GM23248 (cell line): ENCODE measurements around the gene CNTLN. TPM values are rescaled to one million over a fixed set of nuclear protein-coding genes. Genes with fewer than 3 reads are reported as not detected.

ENCODE experiments used
- DNase-seq: peaks from one replicate; pipeline ENCODE4 v3.0.0-alpha.2; 2015
- H2AFZ ChIP-seq: fragments of 200-600 bp; sonication (generic); 2 replicates; pipeline ENCODE4 v1.6.1; 2016; ENCODE audit warnings: antibody characterized with exemption
- H3F3A ChIP-seq: fragments of 200-600 bp; sonication (generic); 2 replicates; pipeline ENCODE4 v1.6.1; 2016; ENCODE audit warnings: mild to moderate bottlenecking, antibody characterized with exemption, mixed run types; ENCODE audit not compliant: insufficient read depth
- H3K27ac ChIP-seq: fragments of 200-600 bp; sonication (generic); 2 replicates; pipeline ENCODE4 v1.5.1; 2016; ENCODE audit warnings: mild to moderate bottlenecking
- H3K27me3 ChIP-seq: fragments of 200-600 bp; sonication (generic); replicated peaks from 2 replicates; pipeline ENCODE4 v1.6.1; 2016; ENCODE audit warnings: mild to moderate bottlenecking; ENCODE audit not compliant: insufficient read depth
- H3K36me3 ChIP-seq: fragments of 200-600 bp; sonication (generic); 2 replicates; pipeline ENCODE4 v1.6.1; 2016; ENCODE audit warnings: low read depth, mild to moderate bottlenecking
- H3K4me1 ChIP-seq: fragments of 200-600 bp; sonication (generic); 2 replicates; pipeline ENCODE4 v1.6.1; 2016; ENCODE audit warnings: mild to moderate bottlenecking; ENCODE audit not compliant: insufficient read depth
- H3K4me2 ChIP-seq: fragments of 200-600 bp; sonication (generic); one replicate; pipeline ENCODE4 v1.6.1; 2016; ENCODE audit warnings: mild to moderate bottlenecking; ENCODE audit not compliant: unreplicated experiment
- H3K4me3 ChIP-seq: fragments of 200-600 bp; sonication (generic); 2 replicates; pipeline ENCODE4 v1.5.1; 2016; ENCODE audit warnings: mild to moderate bottlenecking
- H3K79me2 ChIP-seq: fragments of 200-600 bp; sonication (generic); 2 replicates; pipeline ENCODE4 v1.6.1; 2016; ENCODE audit warnings: mild to moderate bottlenecking; ENCODE audit not compliant: insufficient read depth
- H3K9ac ChIP-seq: fragments of 200-600 bp; sonication (generic); 2 replicates; pipeline ENCODE4 v1.6.1; 2016; ENCODE audit warnings: mild to moderate bottlenecking
- H3K9me2 ChIP-seq: fragments of 200-600 bp; sonication (generic); 2 replicates; pipeline ENCODE4 v1.6.1; 2016; ENCODE audit warnings: mixed run types, mild to moderate bottlenecking, moderate library complexity; ENCODE audit not compliant: insufficient read depth
- H3K9me3 ChIP-seq: fragments of 200-600 bp; sonication (generic); one replicate; pipeline ENCODE4 v1.6.1; 2017; ENCODE audit warnings: low read depth
- H4K20me1 ChIP-seq: fragments of 200-600 bp; sonication (generic); 2 replicates; pipeline ENCODE4 v1.6.0; 2016; ENCODE audit not compliant: insufficient read depth
- EZH2 ChIP-seq: fragments of 200-600 bp; sonication (generic); IDR thresholded peaks from 2 replicates; pipeline ENCODE4 v1.6.1; 2018; ENCODE audit warnings: antibody characterized with exemption, mild to moderate bottlenecking; ENCODE audit not compliant: insufficient read depth, poor library complexity, severe bottlenecking
- EZH2phosphoT487 ChIP-seq: fragments of 200-600 bp; sonication (generic); IDR thresholded peaks from 2 replicates; pipeline ENCODE4 v1.6.1; 2018; ENCODE audit warnings: antibody characterized with exemption, moderate library complexity, mild to moderate bottlenecking, low read depth; ENCODE audit not compliant: insufficient read depth
- WGBS, 2 experiments: methylation state at CpG; one replicate each; pipeline ENCODE4 v1.1.6; 2015 to 2017; ENCODE audit warnings: low lambda C conversion rate in 2 of 2, low coverage in 1 of 2; ENCODE audit errors: missing lambda C conversion rate in 2 of 2; 5-methylcytosine and 5-hydroxymethylcytosine counted together
- in situ Hi-C: fragments of 300-500 bp; cut with MboI; formaldehyde crosslinking; loops from 2 replicates; pipeline ENCODE4 v1.15.0; 2020
- polyA plus RNA-seq: library from polyadenylated mRNA; unstranded; fragments of >200 nt; fragmentation: Nextera tagmentation; extraction: Ambion mirVana; gene quantifications from 2 replicates; pipeline ENCODE4 v1.2.1, GENCODE V29; 2016
- total RNA-seq: library from RNA; depleted of rRNA; stranded (reverse); fragments of >200 nt; shearing (Covaris generic); gene quantifications from 2 replicates; pipeline ENCODE4 v1.2.3, GENCODE V29; 2014

The CNTLN gene
- total and polyA plus RNA-seq, 2 experiments from 2014 or later, result 4.8 to 7.2 TPM

DNA sequence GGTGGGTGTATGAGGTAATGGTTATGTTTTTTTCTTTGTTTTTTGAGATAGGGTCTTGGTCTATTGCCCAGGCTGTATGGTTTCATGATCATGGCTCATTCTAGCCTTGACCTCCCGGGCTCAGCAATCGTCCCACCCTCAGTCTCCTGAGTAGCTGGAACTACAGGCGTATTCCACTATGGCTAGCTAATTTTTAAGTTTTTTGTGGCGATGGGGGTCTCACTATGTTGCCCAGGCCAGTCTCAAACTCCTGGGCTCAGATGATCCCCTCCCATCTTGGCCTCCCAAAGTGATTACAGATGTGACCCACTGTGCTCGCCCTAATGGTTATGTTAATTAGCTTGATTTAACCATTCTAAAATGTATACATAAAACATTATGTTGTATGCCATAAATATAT, 5.6 kb downstream of the CNTLN start:
- Histone ChIP-seq H3K36me3 (no peaks in the 10 kb centered on the region), H3K4me1 (0 out of 2 replicates have a peak, but pooled peaks cover 9% of the 10 kb centered on the region), H3K9ac (no peak overlapping the region), H2AFZ (no peak overlapping the region), H3K4me2 (no peak overlapping the region), H3K79me2 (peaks cover 80% of the 10 kb centered on the region), H3K9me3 (no peaks in the 10 kb centered on the region), H3F3A (peaks cover 7% of the 10 kb centered on the region; the same call in 1 of the 2 replicates), H3K4me3 (no peak overlapping the region), H3K27ac (no peak overlapping the region), H3K9me2 (no peaks in the 10 kb centered on the region), H3K27me3 (no peaks in the 10 kb centered on the region), H4K20me1 (no peaks in the 10 kb centered on the region)
- TF ChIP-seq EZH2phosphoT487 (no peak), EZH2 (no peak)
- in situ Hi-C loops, result no loop called here
- 96 to 97% methylated on average over 5 of the region's 5 CpGs for WGBS, 2 experiments
- no peak for DNase-seq

- DNase-seq, result no peak
- Histone ChIP-seq H3K4me1 (no peaks in the 10 kb centered on the region), H4K20me1 (no peaks in the 10 kb centered on the region; the same call in 1 of the 2 replicates), H3K27ac (no peak overlapping the region), H3K27me3 (no peaks in the 10 kb centered on the region), H3K9ac (no peak overlapping the region), H3K36me3 (0 out of 2 replicates have a peak, but pooled peaks cover 4% of the 10 kb centered on the region), H3K79me2 (peaks cover 50% of the 10 kb centered on the region), H3K9me3 (no peaks in the 10 kb centered on the region), H2AFZ (no peak overlapping the region), H3K9me2 (no peaks in the 10 kb centered on the region), H3F3A (no peaks in the 10 kb centered on the region), H3K4me3 (no peak overlapping the region), H3K4me2 (no peak overlapping the region)
- WGBS, 2 experiments, result 92 to 94% methylated on average over 3 of the region's 3 CpGs
- TF ChIP-seq EZH2phosphoT487 (no peak), EZH2 (no peak)
- in situ Hi-C loops, result no loop called here
Measured at GRCh38 chr9:17148324-17148723, 13.5 kb downstream of the CNTLN start.

GRCh38 chr9:17159469-17159868, 24.6 kb downstream of the CNTLN start:
- peaks cover 46% of the 10 kb centered on the region for H3K79me2 ChIP-seq
- in situ Hi-C loops, result no loop called here

DNA sequence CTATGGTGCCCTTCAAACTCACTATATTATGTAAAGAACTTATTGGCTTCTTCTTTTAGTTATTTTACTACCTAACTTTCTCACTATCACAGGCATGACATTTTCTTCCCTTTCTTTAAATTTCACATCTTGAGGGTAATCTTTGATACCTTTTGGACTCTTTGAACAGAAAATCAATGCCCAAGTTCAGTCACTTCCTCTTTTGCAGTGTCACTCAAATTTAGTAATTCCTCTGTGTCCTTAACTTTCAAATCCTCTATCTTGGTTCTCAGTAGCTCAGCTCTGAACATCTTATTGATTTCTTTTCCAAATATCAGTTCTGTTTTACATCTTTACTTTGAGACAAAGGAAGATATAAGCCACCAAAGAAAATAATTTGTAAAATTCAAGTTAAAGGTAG, 25.5 kb downstream of the CNTLN start:
- H3K4me3 ChIP-seq, result no peak overlapping the region
- H3K4me2 ChIP-seq, result no peak overlapping the region
- no peaks in the 10 kb centered on the region for H3F3A ChIP-seq
- H4K20me1 ChIP-seq, result no peaks in the 10 kb centered on the region
- H3K27me3 ChIP-seq, result no peaks in the 10 kb centered on the region
- H3K4me1 ChIP-seq, result no peaks in the 10 kb centered on the region
- no peak for DNase-seq
- in situ Hi-C loops, result no loop called here
- no peak overlapping the region for H3K9ac ChIP-seq
- TF ChIP-seq EZH2 (no peak), EZH2phosphoT487 (no peak)
- no peak overlapping the region for H2AFZ ChIP-seq
- H3K9me3 ChIP-seq, result no peaks in the 10 kb centered on the region
- no peaks in the 10 kb centered on the region for H3K36me3 ChIP-seq
- H3K79me2 ChIP-seq, result peaks cover 46% of the 10 kb centered on the region
- no peak overlapping the region for H3K27ac ChIP-seq
- H3K9me2 ChIP-seq, result no peaks in the 10 kb centered on the region

More at GRCh38 chr9:17159469-17159868, 24.6 kb downstream of the CNTLN start:
- Histone ChIP-seq H3K36me3 (no peaks in the 10 kb centered on the region), H3K27me3 (no peaks in the 10 kb centered on the region), H3K4me3 (no peak overlapping the region), H3K9me2 (no peaks in the 10 kb centered on the region), H3F3A (no peaks in the 10 kb centered on the region), H3K9ac (no peak overlapping the region), H3K4me2 (no peak overlapping the region), H3K4me1 (no peaks in the 10 kb centered on the region), H4K20me1 (no peaks in the 10 kb centered on the region), H2AFZ (no peak overlapping the region), H3K27ac (no peak overlapping the region), H3K9me3 (no peaks in the 10 kb centered on the region)
- no peak for TF ChIP-seq EZH2phosphoT487
- TF ChIP-seq EZH2, result no peak
- 98 to 99% methylated on average over 4 of the region's 4 CpGs for WGBS, 2 experiments
- no peak for DNase-seq

GRCh38 chr9:17165764-17166163, 30.9 kb downstream of the CNTLN start:
- Histone ChIP-seq H3K9me2 (no peaks in the 10 kb centered on the region), H4K20me1 (no peaks in the 10 kb centered on the region), H3K4me1 (no peaks in the 10 kb centered on the region), H3K4me3 (no peak overlapping the region), H3K79me2 (peaks cover 61% of the 10 kb centered on the region), H3K9me3 (no peaks in the 10 kb centered on the region), H2AFZ (no peak overlapping the region), H3K4me2 (no peak overlapping the region), H3K27ac (no peak overlapping the region), H3K36me3 (peaks cover 8% of the 10 kb centered on the region; the same call in 1 of the 2 replicates), H3K27me3 (no peaks in the 10 kb centered on the region), H3F3A (no peaks in the 10 kb centered on the region), H3K9ac (no peak overlapping the region)
- TF ChIP-seq EZH2 (no peak), EZH2phosphoT487 (no peak)
- in situ Hi-C loops, result no loop called here
- DNase-seq, result no peak
